Measurements from ENCODE around the gene CTBP1.

- no peak for TF ChIP-seq CTCF (IDR thresholded peaks at IDR 0.05; ENCODE audit: low read depth, low read length)
- no peak for TF ChIP-seq EZH2phosphoT487 (IDR thresholded peaks at IDR 0.05; ENCODE audit: low read depth)
Observed at GRCh38 chr4:1240721-1241465, 8.0 kb downstream of the CTBP1 start.
